Raji (cell line): ENCODE data around the gene PPP2R1B.
A peak's percentile ranks its signal among the peaks of the same experiment; 100 is the strongest.

ENCODE experiments used
- POLR2A ChIP-seq: IDR thresholded peaks from 2 replicates; pipeline ENCODE4 v1.6.1; 2011; ENCODE audit warnings: low read depth, low read length, control low read depth; ENCODE audit not compliant: insufficient read depth

The PPP2R1B gene

DNA sequence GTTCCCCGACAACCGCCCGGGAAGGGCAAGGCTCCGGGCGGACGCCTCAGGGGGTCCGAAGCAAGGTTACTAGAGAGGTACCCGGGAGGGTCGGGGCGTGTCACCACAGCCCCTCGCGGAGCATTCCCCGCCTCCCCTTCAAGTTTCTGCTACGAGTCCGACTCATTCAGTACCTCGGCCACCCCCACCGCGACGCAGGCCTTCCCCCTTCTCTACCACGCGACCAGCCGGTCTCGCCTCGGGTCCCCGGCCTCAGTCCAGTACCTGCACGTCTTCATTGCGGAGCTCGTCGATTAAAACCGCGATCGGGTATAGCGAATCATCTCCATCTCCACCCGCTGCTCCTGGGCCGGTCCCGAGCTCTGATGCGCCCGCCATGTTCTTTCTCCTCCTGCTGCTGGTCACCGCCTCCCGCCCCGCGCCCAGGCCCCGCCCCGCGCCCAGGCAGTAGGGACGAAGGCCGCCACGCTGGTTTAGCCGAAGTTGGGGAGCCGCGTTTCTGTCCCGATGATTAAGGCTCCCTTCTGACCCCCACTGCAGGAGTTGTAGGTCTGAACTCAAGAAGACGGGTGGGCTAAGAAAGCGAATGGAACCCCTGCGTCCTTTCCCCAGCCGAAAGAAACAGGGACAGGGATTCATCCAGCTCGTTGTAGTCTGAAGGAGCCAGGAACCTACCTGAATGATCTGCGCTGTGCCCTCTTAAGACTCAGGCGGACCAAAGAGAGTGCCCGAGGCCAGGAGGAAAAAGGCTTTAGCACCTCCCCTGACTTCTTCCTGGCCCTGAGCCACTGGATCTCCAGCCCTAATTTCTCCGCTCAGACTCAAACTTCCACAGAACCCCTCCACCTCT is at the start of gene PPP2R1B:
PPP2R1B (minus strand) TSS at position 406 of the 850 bp plus-strand sequence; CDS start at position 378, 28 bp downstream.
- peak; percentile 81 for TF ChIP-seq POLR2A

DNA sequence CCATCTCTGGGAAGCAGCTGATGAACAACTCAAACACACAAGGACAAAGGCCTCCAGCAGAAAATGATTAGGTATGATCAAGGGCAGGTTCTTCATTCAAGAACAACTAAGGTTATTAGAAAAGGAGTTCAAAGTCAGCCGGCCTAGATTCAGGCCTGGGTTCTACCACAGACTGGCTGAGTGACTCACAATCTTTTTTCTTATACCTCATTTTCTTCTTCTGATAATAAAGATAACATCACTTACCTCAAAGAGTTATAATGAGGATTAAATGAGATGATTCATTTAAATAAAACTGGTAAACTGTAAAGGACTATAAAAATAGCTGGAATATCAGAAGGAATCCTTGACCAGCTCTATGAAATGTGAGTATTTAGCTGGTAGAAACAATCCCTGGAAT is 49.3 kb upstream of the PPP2R1B start:
- no peak for TF ChIP-seq POLR2A

DNA sequence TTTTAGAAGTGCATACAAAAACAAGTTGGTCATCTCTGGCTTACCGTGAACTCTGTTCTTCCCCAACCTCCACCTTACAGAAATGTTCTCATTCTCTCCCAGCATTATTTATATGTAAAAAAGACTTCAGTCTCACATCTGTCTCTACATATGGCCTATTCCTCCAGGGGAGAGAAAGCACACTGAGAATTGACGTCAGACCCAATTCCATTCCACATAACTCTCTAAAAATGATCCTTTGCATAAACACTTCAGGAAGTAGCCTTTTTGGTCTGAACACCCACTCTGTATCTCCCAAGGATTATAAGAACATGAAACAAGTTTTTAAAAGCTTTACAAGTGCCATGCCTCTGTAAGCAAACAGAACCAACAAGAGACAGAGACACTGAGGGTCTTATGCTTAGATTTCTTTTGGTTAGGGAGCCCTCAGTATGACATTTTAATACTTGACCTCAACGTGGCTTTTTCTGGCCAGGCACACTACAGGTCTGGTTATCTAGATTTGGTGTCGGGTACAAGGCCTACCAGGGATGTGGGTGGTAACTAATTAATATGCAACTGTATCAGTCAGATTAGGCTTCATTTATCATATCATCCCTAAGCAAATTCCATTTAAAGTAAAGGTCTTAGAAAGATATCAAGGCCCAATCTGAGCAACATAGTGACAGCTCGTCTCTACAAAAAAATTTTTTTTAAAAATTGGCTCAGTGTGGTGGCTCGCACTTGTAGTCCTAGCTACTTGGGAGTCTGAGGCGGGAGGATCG is 48.5 kb upstream of the PPP2R1B start:
- TF ChIP-seq POLR2A = no peak

DNA sequence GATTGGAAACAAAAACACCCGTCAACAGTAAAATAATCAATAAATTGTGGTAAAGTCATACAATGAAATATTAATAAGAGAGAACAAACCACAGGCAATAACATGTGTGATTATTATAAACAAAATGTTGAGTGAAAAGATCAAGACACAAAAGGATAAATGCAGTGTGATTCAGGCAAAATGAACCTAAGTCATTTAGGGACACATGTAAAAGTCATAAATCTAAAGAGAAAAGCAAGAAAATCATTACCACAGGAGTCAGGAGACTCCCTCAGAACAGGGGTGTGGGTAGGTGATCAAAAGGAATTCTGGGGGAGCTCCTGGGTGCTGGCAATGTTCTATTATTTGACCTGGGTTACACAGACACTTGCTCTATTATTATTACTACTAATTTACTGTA is 47.9 kb upstream of the PPP2R1B start:
- no peak for TF ChIP-seq POLR2A

DNA sequence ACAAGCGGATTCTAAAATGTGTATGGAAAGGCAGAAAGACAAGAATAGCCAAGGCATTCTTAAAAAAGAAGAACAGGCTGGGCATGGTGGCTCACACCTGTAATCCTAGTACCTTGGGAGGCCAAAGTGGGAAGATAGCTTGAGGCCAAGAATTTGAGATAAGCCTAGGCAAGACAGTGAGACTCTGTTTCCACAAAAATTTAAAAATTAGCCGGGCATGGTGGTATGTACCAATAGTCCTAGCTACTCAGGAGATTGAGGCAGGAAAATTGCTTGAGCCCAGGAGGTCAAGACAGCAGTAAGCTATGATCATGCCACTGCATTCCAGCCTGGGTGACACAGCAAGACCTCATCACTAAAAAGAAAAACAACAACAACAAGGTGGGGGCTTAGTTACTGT is 46.0 kb upstream of the PPP2R1B start:
- TF ChIP-seq POLR2A = no peak

DNA sequence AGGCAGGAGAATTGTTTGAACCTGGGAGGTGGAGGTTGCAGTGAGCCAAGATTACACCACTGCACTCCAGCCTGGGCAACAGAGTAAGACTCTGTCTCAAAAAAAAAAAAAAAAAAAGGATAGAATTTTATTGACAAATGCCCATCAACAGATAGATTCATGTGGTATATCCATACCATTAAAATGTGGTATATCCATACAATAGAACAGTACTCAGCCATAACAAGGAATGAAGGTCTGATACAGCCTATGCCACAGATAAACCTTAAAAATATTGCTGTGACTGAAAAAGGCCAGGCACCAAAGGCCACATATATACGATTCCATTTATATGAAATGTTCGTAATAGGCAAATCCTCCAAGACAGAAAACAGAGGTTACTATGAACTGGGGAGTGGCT is 45.3 kb upstream of the PPP2R1B start:
- TF ChIP-seq POLR2A = no peak

DNA sequence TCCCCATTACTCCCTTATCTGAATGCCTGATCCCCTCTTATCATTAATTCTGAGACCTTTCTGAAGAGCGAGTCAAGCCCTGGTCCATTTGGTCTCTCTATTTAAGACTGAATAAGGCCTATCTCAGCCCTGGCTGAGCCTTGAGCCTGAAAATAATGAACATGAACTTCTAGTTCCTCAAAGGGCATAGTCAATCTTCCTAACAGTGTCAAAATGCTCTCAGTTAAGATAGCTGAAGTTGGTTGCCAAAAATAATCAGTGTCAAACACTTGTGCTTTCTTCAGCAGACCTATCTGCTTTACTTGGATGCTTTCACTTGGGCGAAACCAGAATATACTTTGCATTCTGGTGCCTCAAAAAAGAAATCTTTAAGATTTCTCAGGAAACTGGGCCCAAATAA is 42.6 kb upstream of the PPP2R1B start:
- TF ChIP-seq POLR2A = no peak

DNA sequence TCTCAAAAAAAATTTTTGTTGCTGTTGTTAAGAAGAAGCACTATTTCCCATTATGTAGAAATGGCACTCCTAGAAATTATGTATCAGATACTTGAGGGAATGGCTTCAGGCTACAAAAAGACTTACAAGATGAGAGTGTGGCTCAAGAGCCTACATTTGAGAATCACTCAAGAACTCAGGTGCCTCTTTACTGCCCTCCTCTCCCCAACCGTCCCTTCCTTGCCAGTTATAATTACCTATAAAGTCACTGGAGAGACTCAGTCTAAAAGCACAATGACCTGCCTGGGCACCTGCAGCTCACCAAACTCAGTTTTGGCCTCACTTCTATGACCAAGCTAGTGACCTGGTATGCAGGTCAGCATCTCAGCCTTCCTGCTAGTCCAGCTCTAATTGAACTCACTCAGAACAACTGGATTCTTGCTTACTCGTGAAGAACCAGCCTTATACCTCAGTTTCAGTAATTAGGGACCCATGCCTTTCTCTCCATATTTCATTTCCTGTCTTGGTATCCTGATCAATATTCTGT is 41.9 kb upstream of the PPP2R1B start:
- no peak for TF ChIP-seq POLR2A

DNA sequence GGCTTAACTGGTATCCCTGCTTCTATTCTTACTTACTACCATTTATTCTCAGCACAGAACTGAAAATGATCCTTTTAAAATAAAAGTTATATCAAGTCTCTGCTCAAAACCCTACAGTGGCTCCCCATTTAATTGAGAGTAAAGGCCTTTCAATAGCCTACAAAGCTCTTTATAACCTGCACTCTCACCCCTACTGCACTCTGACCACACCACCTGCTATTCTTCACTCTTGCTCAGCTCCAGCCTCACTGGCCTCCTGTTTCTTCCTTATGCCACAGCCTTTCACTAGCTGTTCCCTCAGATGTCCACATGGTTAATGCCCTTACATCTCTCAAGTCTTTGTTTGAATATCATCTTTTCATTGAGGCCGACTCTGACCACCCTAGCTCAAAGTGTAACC is 40.9 kb upstream of the PPP2R1B start:
- no peak for TF ChIP-seq POLR2A

DNA sequence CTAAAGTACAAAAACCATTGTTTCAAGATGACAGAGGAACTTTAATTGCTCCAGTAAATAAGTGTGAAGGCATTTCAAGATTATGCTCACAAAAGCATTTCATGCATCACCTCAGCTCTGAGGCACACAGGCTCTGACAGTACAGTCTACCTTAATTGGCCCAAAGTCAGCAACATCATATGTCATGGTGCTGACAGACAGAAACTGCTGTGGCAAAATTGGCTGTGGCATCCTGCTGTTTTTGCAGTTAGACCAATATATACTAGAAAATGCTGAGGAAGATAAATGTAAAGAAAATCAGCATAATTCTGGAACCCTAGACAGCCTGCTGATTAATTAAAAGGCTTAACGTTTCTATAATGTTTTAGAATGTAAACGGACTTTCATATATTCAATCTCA is 34.9 kb upstream of the PPP2R1B start:
- TF ChIP-seq POLR2A = no peak

DNA sequence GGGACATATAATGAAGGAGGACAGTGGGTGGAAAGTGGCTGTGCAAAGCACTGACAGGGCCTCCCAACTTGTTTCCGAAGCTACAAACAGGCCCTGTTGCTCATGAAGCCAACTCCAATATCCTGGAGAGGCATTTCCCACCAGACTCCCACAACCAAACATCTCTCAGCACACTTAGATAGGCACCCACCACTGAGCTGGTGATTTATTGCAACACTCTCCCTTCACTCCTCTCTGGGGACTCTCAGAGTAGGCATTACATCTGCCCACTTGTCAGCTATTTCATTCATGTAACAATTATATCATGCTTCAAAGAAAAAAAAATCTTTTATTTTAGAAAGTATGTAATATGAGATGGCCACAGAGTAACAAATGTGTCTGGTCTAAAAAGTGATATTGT is 32.1 kb upstream of the PPP2R1B start:
- no peak for TF ChIP-seq POLR2A

DNA sequence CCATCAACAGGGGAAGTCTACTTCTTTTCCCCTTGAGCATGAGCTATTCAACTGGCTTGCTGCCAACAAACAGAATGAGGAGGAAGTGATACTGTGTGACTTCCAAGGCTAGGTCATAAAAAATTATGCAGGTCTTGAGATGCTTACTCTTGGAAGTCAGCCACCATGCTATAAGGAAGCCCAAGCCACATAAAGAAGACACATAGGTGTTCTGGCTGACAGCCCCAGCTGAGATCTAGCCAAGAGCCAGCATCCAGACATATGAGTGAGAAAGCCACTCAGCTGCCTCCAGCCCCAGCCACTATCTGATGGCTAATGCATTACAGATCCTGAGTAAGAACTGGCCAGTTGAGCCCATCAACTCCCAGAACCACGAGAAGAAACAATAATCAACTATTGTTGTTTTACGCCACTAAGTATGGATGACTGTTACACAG is 31.0 kb upstream of the PPP2R1B start:
- no peak for TF ChIP-seq POLR2A

DNA sequence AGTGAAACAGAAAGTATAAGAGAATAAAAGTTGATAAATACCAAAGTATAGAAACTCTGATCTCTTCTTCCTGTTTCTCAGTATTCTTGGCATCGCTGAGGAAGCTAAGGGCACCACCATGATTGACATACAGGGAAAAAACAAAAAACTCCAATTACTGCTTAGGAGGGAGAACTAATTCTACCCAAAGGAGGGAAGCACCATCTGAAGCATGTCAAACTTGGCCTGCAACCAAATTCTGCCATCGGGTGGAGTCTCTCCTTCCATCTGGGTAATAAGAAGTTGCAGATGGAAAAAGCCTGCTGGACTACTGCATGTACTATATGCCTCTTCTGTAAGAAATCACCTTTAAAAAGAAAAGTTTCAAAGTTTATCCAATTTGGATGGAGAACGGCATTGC is 30.5 kb upstream of the PPP2R1B start:
- no peak for TF ChIP-seq POLR2A

DNA sequence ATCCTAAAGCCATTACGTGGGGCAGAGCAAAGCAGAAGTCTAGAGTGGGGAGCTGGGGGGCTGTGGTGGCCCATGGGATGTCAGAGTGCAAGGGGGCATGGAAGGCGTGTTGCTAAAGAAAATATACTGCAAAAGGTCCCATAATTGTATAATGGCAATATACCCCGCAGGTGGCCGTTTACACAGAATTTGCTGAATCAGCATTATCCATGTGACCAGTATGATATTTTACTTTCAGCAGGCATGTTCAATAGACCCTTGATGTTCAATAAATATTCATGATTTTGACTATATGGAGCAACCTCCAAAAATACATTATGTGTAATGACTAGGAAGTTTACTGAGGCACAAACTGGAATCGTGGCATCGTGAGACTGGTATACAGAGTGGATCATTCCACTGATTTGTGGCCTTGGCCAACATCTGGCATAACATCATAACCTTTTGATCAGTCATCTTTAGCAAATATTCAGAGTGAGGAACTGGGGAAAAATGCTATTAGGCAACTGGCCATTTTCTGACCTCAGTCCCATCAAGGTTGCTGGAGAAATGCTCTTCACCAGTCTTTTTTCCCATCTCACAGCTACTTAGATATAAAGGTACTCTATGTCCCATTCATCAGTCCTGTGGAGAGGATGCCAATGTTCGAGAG is 29.3 kb upstream of the PPP2R1B start:
- TF ChIP-seq POLR2A = no peak

DNA sequence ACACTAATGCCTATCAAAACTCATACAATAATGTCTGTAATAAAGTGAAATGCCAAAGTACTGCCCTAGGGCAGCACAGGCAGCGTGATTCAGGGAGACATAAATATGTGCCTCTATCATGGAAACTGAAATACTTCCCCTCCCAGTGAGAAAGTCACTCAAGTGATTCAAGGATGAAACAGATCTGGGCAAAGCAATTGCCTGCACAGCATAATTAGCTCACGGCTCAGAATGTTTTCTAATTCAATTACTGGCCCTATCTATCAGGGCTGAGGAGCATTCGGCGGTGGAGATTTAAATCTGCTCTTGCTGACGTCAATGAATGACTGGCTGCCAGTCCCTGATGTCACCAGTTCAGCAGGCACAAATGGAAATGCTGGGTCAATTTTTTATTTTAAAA is 27.7 kb upstream of the PPP2R1B start:
- no peak for TF ChIP-seq POLR2A
